CD4-positive, alpha-beta memory T cell (primary cell): ENCODE data around the gene ZCCHC2. TPM values are rescaled to one million over a fixed set of nuclear protein-coding genes. Genes with fewer than 3 reads are reported as not detected.

Experiments
- CTCF ChIA-PET: fragments of 350-600 bp; sonication (Branson Sonifier 250); formaldehyde crosslinking; loops from one replicate; lab custom pipeline; 2021; ENCODE audit warnings: inconsistent platforms; ENCODE audit not compliant: partially characterized antibody; lab: Charles Lee
- POLR2A ChIA-PET: fragments of 350-600 bp; sonication (Branson Sonifier 250); formaldehyde crosslinking; loops from one replicate; lab custom pipeline; 2021; ENCODE audit not compliant: partially characterized antibody; lab: Charles Lee
- DNase-seq, 5 donors: peaks; one replicate each; pipeline versions ENCODE4 v3.0.0 to v3.0.0-alpha.2; 2020 to 2022; ENCODE audit warnings: mixed read lengths in 1 of 5
- H3K27ac ChIP-seq: one replicate; pipeline ENCODE4 v1.7.0; 2013; ENCODE audit warnings: low read depth, low read length
- H3K27me3 ChIP-seq: 2 replicates; pipeline ENCODE4 v1.7.0; 2013; ENCODE audit warnings: mild to moderate bottlenecking, low read length, moderate library complexity; ENCODE audit not compliant: insufficient read depth
- H3K36me3 ChIP-seq: 2 replicates; pipeline ENCODE4 v1.7.0; 2013; ENCODE audit warnings: mild to moderate bottlenecking, low read length, moderate library complexity; ENCODE audit not compliant: insufficient read depth
- H3K4me1 ChIP-seq: 2 replicates; pipeline ENCODE4 v1.7.0; 2013; ENCODE audit warnings: mild to moderate bottlenecking, low read length, moderate library complexity; ENCODE audit not compliant: insufficient read depth
- H3K4me3 ChIP-seq, 2 donors: one replicate each; pipeline ENCODE4 v1.7.0; 2013; ENCODE audit warnings: low read length in 2 of 2, mild to moderate bottlenecking in 1 of 2
- H3K9me3 ChIP-seq, 2 donors: one replicate each; pipeline ENCODE4 v1.7.0; 2013; ENCODE audit warnings: low read length in 2 of 2, control low read depth in 1 of 2; ENCODE audit not compliant: control insufficient read depth in 1 of 2
- H3K27ac Mint-ChIP-seq, 7 donors: one replicate each; pipeline ENCODE4 v1.8.0; 2020 to 2021; ENCODE audit warnings: mixed read lengths in 7 of 7, mild to moderate bottlenecking in 6 of 7, inconsistent platforms in 3 of 7, moderate library complexity in 3 of 7
- H3K27me3 Mint-ChIP-seq, 2 donors: one replicate each; pipeline ENCODE4 v1.8.0; 2020 to 2021; ENCODE audit warnings: mixed read lengths in 2 of 2
- H3K36me3 Mint-ChIP-seq, 2 donors: one replicate each; pipeline ENCODE4 v1.8.0; 2020 to 2021; ENCODE audit warnings: mixed read lengths in 2 of 2, inconsistent platforms in 1 of 2, mild to moderate bottlenecking in 1 of 2
- H3K4me1 Mint-ChIP-seq, 4 donors: one replicate each; pipeline ENCODE4 v1.8.0; 2020 to 2021; ENCODE audit warnings: mixed read lengths in 4 of 4, mild to moderate bottlenecking in 1 of 4
- H3K4me3 Mint-ChIP-seq, 8 donors: one replicate each; pipeline ENCODE4 v1.8.0; 2020 to 2021; ENCODE audit warnings: mixed read lengths in 8 of 8, mild to moderate bottlenecking in 7 of 8, moderate library complexity in 6 of 8, inconsistent platforms in 3 of 8
- H3K9me3 Mint-ChIP-seq, 8 donors: one replicate each; pipeline ENCODE4 v1.8.0; 2020 to 2021; ENCODE audit warnings: mixed read lengths in 8 of 8, mild to moderate bottlenecking in 5 of 8, inconsistent platforms in 3 of 8, moderate library complexity in 1 of 8
- intact Hi-C: fragments of 100-400 bp; cut with micrococcal nuclease; formaldehyde crosslinking; loops from one replicate; pipeline ENCODE4 v1.15.1; 2023
- polyA plus RNA-seq, 2 donors: library from polyadenylated mRNA; unstranded; fragments of 300-500 nt; fragmentation: Illumina TruSeq; gene quantifications; one replicate each; pipeline ENCODE4 v1.2.3, GENCODE V29; 2021
- total RNA-seq, 2 experiments: library from RNA; stranded (reverse); gene quantifications; one replicate each; pipeline ENCODE4 v1.2.3, GENCODE V29; 2021

The ZCCHC2 gene
- total and polyA plus RNA-seq, 4 experiments from 2014 or later: 1.2 to 52.2 (median 27.0) TPM

DNA sequence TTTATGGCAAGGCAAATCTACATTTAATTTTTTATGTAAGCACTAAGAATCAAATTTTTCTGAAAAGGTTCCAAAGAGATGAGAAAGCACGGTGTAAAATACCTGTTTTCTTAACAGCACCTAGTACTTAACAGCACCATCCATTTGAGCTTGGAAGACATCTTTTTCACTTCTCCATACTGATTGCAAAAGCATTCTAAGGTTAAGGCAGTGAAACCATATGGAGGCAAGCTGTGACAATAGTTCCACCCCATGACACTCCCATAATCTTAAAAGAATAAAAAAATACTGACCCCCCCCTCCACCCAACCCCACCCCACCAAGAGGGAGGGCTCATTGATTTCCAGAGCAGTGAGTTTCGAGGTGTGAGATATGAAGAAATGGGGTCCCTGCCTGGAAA, 60.6 kb downstream of the ZCCHC2 start:
- CTCF ChIA-PET: interaction anchor here (0.8 to 3.2 kb wide), 21 partner anchors 11 to 856 kb away, joined by 3 to 23 read pairs (median 5); partner anchors contain the start of gene ZCCHC2

DNA sequence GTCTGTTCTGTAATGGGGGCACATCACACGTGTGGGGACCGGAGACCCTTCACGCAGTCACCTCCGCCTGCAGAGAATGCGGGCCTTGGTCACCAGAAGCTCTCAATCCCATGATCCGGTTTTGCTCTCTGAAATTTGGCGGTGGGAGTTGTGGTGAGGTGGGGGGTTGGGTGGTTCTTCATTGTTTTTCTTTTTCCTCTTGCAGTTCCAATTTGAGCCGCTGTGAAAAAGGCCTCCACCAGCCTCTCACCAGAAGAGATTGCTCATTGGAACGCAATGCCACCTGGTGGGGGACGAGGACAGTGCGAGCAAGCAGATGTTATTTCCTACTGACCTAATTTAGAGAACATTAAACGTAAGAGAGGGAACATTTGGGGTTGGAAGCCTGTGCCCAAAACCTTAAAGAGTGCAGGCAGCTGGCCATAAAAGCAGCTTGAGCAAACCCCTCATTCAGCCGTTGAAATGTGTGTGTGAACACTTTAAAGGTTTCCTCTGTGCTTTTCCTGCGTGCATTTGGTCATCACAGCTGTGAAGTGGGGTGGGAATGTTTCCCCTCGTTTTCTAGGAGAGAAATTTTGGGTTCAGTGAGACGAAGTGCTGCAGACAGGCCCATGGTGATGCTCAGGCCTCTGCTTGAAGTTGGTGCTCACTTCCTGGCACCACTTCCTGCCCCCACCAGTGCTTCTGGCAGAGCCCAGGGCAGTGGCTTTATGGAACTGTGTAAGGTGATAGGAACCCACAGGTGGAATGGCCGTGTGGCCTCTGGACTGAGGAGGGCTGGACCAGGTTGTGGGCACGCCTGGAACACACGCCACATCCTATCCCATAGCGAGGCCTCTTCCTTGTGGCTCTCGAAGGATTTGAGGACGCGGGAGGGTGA, 61.7 kb downstream of the ZCCHC2 start:
- DNase-seq: peak; percentile 81 to 88 (median 83)
- ChIA-PET CTCF (interaction anchor here (0.7 to 3.2 kb wide), 30 partner anchors 10 to 855 kb away, joined by 3 to 23 read pairs (median 4); partner anchors contain the start of gene ZCCHC2), POLR2A (interaction anchor here (0.6 to 2.5 kb wide), 7 partner anchors 32 to 381 kb away, joined by 3 to 9 read pairs (median 4); partner anchors contain the start of gene ZCCHC2)
- peaks cover 20 to 38% (median 31%) of the 10 kb centered on the region in 4 donors for H3K4me1 Mint-ChIP-seq
- H3K27me3 ChIP-seq: no peaks in the 10 kb centered on the region
- peak overlapping the region; percentile 33 to 93 (median 48) for H3K27ac Mint-ChIP-seq
- peak overlapping the region; percentile 1 to 73 (median 36) for H3K4me3 Mint-ChIP-seq
- peaks cover 6 to 11% of the 10 kb centered on the region in 2 donors for H3K36me3 Mint-ChIP-seq
- no peak overlapping the region for H3K4me3 ChIP-seq
- no peaks in the 10 kb centered on the region for H3K27me3 Mint-ChIP-seq
- H3K9me3 ChIP-seq: no peaks in the 10 kb centered on the region
- H3K9me3 Mint-ChIP-seq: no peaks in the 10 kb centered on the region
- intact Hi-C loops: loop anchor here (1.0 to 2.0 kb wide), 5 partner anchors 58 to 401 kb away; partner anchors contain the start of gene TNFRSF11A
- no peaks in the 10 kb centered on the region for H3K36me3 ChIP-seq
- no peak overlapping the region for H3K27ac ChIP-seq
- H3K4me1 ChIP-seq: peaks cover 27% of the 10 kb centered on the region

More for the DNA sequence above, 60.6 kb downstream of the ZCCHC2 start:
- H3K27me3 Mint-ChIP-seq: no peaks in the 10 kb centered on the region
- DNase-seq: no peak
- no peak overlapping the region for H3K4me3 Mint-ChIP-seq
- H3K36me3 Mint-ChIP-seq: peaks cover 13 to 20% of the 10 kb centered on the region in 2 donors
- POLR2A ChIA-PET: interaction anchor here (1.1 to 2.5 kb wide), 4 partner anchors 59 to 163 kb away, joined by 3 to 9 read pairs (median 6); partner anchors contain the start of gene ZCCHC2
- intact Hi-C loops: no loop called here
- peaks cover 4% of the 10 kb centered on the region for H3K36me3 ChIP-seq
- peaks cover 27% of the 10 kb centered on the region for H3K4me1 ChIP-seq
- H3K9me3 ChIP-seq: no peaks in the 10 kb centered on the region
- peaks cover 20 to 38% (median 31%) of the 10 kb centered on the region in 4 donors for H3K4me1 Mint-ChIP-seq
- H3K4me3 ChIP-seq: no peak overlapping the region
- H3K27me3 ChIP-seq: no peaks in the 10 kb centered on the region
- peak overlapping the region in 4 of 7 donors; percentile 20 to 65 (median 30) for H3K27ac Mint-ChIP-seq
- H3K27ac ChIP-seq: no peak overlapping the region
- H3K9me3 Mint-ChIP-seq: no peaks in the 10 kb centered on the region

DNA sequence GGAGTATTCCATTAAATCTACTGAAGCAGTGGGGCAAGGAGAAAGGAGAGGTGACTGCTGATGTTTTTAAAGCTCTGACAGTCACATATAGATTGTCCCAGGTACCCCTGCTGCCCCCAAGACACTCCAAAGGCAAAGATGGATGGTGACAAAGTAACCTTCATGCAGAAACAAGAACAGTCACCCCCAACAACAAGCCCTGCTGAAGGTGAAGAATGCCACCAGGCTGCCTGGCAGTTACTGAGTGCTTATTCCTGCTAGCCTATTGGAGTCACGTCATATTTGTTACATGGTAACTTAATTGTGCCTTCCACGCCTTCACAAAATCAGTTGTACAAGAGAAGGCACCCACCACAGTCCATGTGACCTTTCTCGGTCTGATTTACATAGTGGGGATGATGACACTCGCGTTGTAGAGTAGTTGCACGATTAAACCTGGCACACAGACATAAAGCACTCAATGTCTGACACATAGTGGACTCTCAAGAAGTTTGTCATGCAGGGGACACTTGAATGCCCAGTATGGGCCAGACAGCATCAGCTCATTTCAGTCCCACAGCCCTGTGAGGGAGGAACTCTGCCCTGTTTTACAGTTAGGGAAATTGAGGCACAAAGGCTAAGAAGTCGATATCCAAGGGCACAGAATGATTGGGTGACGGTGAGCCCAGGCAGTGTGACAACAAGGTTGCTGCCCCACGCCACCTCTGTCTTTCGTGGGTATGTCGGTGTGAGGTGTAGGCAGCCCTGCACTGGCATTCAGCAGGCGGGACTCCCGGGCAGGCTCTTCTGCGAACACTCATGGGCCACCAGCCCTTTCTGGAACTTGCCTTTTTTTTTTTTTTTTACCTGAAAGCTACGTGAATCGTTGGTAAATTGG, 62.7 kb downstream of the ZCCHC2 start:
- no peaks in the 10 kb centered on the region for H3K9me3 ChIP-seq
- H3K4me1 ChIP-seq: peaks cover 27% of the 10 kb centered on the region
- intact Hi-C loops: loop anchor here (1.0 to 2.0 kb wide), 2 partner anchors 261 to 397 kb away; partner anchors contain the start of gene TNFRSF11A
- H3K4me3 ChIP-seq: peak overlapping the region in 1 of 2 donors; percentile 4
- H3K27ac Mint-ChIP-seq: peak overlapping the region in 5 of 7 donors; percentile 13 to 90 (median 53)
- no peak for DNase-seq
- peak overlapping the region; percentile 31 to 75 (median 42) for H3K4me3 Mint-ChIP-seq
- ChIA-PET CTCF (interaction anchor here (1.0 to 3.2 kb wide), 26 partner anchors 8 to 854 kb away, joined by 3 to 23 read pairs (median 4); no protein-coding TSS in a partner anchor), POLR2A (no interaction called here)
- H3K36me3 Mint-ChIP-seq: peaks cover 0 to 7% of the 10 kb centered on the region in 2 donors
- peaks cover 20 to 38% (median 31%) of the 10 kb centered on the region in 4 donors for H3K4me1 Mint-ChIP-seq
- H3K27me3 Mint-ChIP-seq: no peaks in the 10 kb centered on the region
- no peak overlapping the region for H3K27ac ChIP-seq
- no peaks in the 10 kb centered on the region for H3K36me3 ChIP-seq
- H3K27me3 ChIP-seq: no peaks in the 10 kb centered on the region
- H3K9me3 Mint-ChIP-seq: no peaks in the 10 kb centered on the region

DNA sequence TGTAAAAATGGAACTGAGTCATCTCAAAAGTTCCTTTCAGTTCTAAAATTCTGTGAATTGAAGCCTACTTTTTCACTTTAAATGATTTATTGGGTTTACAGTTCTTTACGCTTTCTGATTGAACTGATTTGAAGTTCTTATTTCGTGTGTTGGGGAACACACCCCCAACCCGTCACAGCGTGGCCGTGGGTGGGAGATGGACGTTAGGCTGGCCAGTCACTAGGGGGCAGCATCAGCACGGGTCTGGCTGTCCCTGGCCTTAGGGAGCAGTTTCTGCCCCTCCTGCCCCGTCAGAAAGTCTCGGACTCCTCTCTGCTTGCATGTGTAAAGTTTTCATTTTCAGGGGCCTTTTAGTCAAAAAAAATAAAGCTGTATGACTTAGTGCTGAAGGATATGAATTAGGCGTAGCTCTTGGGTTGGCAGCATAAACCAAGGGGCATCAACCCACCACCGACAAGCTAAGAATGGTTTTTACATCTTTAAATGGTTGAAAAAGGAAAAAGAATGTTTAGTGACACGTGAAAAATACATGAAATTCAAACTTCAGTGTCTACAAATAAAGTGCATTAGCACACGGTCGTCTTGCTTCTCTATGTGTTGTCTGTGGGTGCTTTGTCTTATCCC, 63.4 kb downstream of the ZCCHC2 start:
- H3K9me3 Mint-ChIP-seq: no peaks in the 10 kb centered on the region
- H3K27me3 Mint-ChIP-seq: no peaks in the 10 kb centered on the region
- no peaks in the 10 kb centered on the region for H3K27me3 ChIP-seq
- peak overlapping the region in 1 of 2 donors; percentile 4 for H3K4me3 ChIP-seq
- peaks cover 20 to 38% (median 31%) of the 10 kb centered on the region in 4 donors for H3K4me1 Mint-ChIP-seq
- CTCF ChIA-PET: interaction anchor here (0.7 to 2.3 kb wide), 30 partner anchors 9 to 853 kb away, joined by 3 to 14 read pairs (median 4); no protein-coding TSS in a partner anchor
- H3K4me1 ChIP-seq: peaks cover 27% of the 10 kb centered on the region
- H3K36me3 ChIP-seq: no peaks in the 10 kb centered on the region
- peak overlapping the region in 4 of 7 donors; percentile 10 to 76 (median 27) for H3K27ac Mint-ChIP-seq
- H3K27ac ChIP-seq: no peak overlapping the region
- POLR2A ChIA-PET: interaction anchor here (1.2 to 1.4 kb wide), 2 partner anchors 62 to 166 kb away, joined by 4 read pairs; no protein-coding TSS in a partner anchor
- H3K36me3 Mint-ChIP-seq: peaks cover 0 to 7% of the 10 kb centered on the region in 2 donors
- intact Hi-C loops: loop anchor here (1.0 kb wide), 1 partner anchor 396 kb away; no protein-coding TSS in a partner anchor
- peak overlapping the region; percentile 21 to 75 (median 34) for H3K4me3 Mint-ChIP-seq
- H3K9me3 ChIP-seq: no peaks in the 10 kb centered on the region
- DNase-seq: peak in 4 of 5 donors; percentile 28 to 41 (median 33)

DNA sequence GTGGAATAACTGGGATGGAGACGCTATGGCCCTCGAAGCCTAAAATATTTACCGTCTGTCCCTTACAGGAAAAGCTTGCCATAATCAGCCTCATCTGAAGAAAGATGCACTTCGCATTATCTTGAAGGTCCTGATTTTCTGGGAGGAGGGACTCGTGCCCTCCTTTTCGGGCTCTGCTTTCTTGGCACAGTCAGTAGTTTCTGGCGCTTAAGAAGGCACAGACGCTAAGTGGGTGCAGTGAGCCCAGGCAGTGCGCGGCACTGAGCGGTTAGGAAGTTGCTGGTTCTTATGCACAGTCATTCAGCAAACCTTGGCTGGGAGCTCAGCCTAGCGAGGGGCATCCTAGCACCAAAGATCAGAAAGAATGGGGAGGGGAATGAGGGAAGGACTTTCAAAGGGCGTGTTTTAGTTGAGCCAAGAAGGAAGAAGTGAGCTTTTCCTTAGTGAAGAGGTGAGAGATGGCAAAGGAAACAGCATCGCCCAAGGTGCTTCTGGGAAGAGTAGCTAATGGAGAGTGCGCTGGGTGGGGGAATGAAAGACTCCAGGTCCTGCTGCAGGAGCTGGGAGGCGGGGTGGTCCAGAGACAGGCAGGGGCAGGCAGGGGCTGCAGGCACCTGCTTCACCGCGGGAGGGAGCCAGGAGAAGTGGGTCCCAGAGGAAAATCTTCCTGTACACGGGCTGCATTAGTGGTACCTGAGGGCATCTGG, 64.1 kb downstream of the ZCCHC2 start:
- POLR2A ChIA-PET: interaction anchor here (1.2 to 1.4 kb wide), 2 partner anchors 62 to 166 kb away, joined by 4 read pairs; no protein-coding TSS in a partner anchor
- DNase-seq: no peak
- Histone ChIP-seq H3K36me3 (no peaks in the 10 kb centered on the region), H3K27ac (no peak overlapping the region), H3K27me3 (no peaks in the 10 kb centered on the region), H3K9me3 (no peaks in the 10 kb centered on the region), H3K4me1 (peaks cover 27% of the 10 kb centered on the region), H3K4me3 (no peak overlapping the region)
- no peaks in the 10 kb centered on the region for H3K27me3 Mint-ChIP-seq
- peaks cover 0 to 7% of the 10 kb centered on the region in 2 donors for H3K36me3 Mint-ChIP-seq
- no peaks in the 10 kb centered on the region for H3K9me3 Mint-ChIP-seq
- CTCF ChIA-PET: interaction anchor here (0.7 to 2.3 kb wide), 27 partner anchors 9 to 852 kb away, joined by 3 to 14 read pairs (median 4); no protein-coding TSS in a partner anchor
- H3K27ac Mint-ChIP-seq: peak overlapping the region in 2 of 7 donors; percentile 10 to 41
- H3K4me1 Mint-ChIP-seq: peaks cover 20 to 38% (median 29%) of the 10 kb centered on the region in 4 donors
- peak overlapping the region in 1 of 8 donors; percentile 55 for H3K4me3 Mint-ChIP-seq
- intact Hi-C loops: loop anchor here (1.0 kb wide), 1 partner anchor 395 kb away; no protein-coding TSS in a partner anchor
